Measurements from ENCODE around the gene WDR19. TPM values are rescaled to one million over a fixed set of nuclear protein-coding genes. Genes with fewer than 3 reads are reported as not detected.

The WDR19 gene
- total RNA-seq, 1 experiment from 2014 or later, result 33.2 TPM

- ChIA-PET CTCF (no interaction called here), POLR2A (ENCODE audit: unreplicated experiment) (no interaction called here)
- intact Hi-C loops (cut with micrococcal nuclease; ENCODE audit: unreplicated experiment), result no loop called here
- Histone ChIP-seq H2AFZ (no peak overlapping the region), H3F3A (ENCODE audit: insufficient read depth, low read depth) (0 out of 2 replicates have a peak, but pooled peaks cover 6% of the 10 kb centered on the region), H3K4me1 (replicated peaks; ENCODE audit: insufficient read depth) (peaks cover 13% of the 10 kb centered on the region), H3K79me2 (ENCODE audit: low read depth) (no peaks in the 10 kb centered on the region), H3K9me3 (ENCODE audit: insufficient read depth, low read depth) (no peaks in the 10 kb centered on the region), H3K4me2 (peak overlapping the region; percentile 34; the same call in 1 of the 2 replicates), H3K4me3 (no peak overlapping the region), H4K20me1 (ENCODE audit: insufficient read depth) (no peaks in the 10 kb centered on the region), H3K36me3 (ENCODE audit: low read depth) (0 out of 2 replicates have a peak, but pooled peaks cover 4% of the 10 kb centered on the region), H3K9me2 (ENCODE audit: insufficient read depth) (no peaks in the 10 kb centered on the region), H3K27ac (peak overlapping the region; percentile 15), H3K27me3 (ENCODE audit: insufficient read depth, low read depth) (no peaks in the 10 kb centered on the region)
- TF ChIP-seq CTCF (conservative IDR thresholded peaks at IDR 0.05) (no peak), EZH2 (IDR thresholded peaks at IDR 0.05; ENCODE audit: low read depth) (no peak)
- BruUV-seq (replicated peaks), result no TSS peak
- DNase-seq, result peak; percentile 28 to 70
Observed at GRCh38 chr4:39255266-39255665, 72.9 kb downstream of the WDR19 start.

- 0 out of 2 replicates have a peak, but pooled peaks cover 4% of the 10 kb centered on the region for H3K36me3 ChIP-seq (ENCODE audit: low read depth)
- H2AFZ ChIP-seq, result no peak overlapping the region
- intact Hi-C loops (cut with micrococcal nuclease; ENCODE audit: unreplicated experiment), result no loop called here
- H3K9me2 ChIP-seq (ENCODE audit: insufficient read depth), result no peaks in the 10 kb centered on the region
- H4K20me1 ChIP-seq (ENCODE audit: insufficient read depth), result no peaks in the 10 kb centered on the region
- 0 out of 2 replicates have a peak, but pooled peaks cover 6% of the 10 kb centered on the region for H3F3A ChIP-seq (ENCODE audit: insufficient read depth, low read depth)
- H3K4me2 ChIP-seq, result no peak overlapping the region
- POLR2A ChIA-PET (ENCODE audit: unreplicated experiment), result no interaction called here
- peaks cover 13% of the 10 kb centered on the region for H3K4me1 ChIP-seq (replicated peaks; ENCODE audit: insufficient read depth)
- no peaks in the 10 kb centered on the region for H3K27me3 ChIP-seq (ENCODE audit: insufficient read depth, low read depth)
- H3K27ac ChIP-seq, result no peak overlapping the region
- no peak overlapping the region for H3K4me3 ChIP-seq
- no peaks in the 10 kb centered on the region for H3K79me2 ChIP-seq (ENCODE audit: low read depth)
- H3K9me3 ChIP-seq (ENCODE audit: insufficient read depth, low read depth), result no peaks in the 10 kb centered on the region
- CTCF ChIA-PET, result no interaction called here
- BruUV-seq (replicated peaks), result no TSS peak
- TF ChIP-seq CTCF (conservative IDR thresholded peaks at IDR 0.05), result no peak
- TF ChIP-seq EZH2 (IDR thresholded peaks at IDR 0.05; ENCODE audit: low read depth), result no peak
- no peak for DNase-seq
Observed at GRCh38 chr4:39255871-39256270, 73.5 kb downstream of the WDR19 start.

- BruUV-seq (replicated peaks), result no TSS peak
- Histone ChIP-seq H3K36me3 (ENCODE audit: low read depth) (0 out of 2 replicates have a peak, but pooled peaks cover 4% of the 10 kb centered on the region), H3F3A (ENCODE audit: insufficient read depth, low read depth) (0 out of 2 replicates have a peak, but pooled peaks cover 6% of the 10 kb centered on the region), H4K20me1 (ENCODE audit: insufficient read depth) (no peaks in the 10 kb centered on the region), H3K4me3 (no peak overlapping the region), H3K27ac (no peak overlapping the region), H3K79me2 (ENCODE audit: low read depth) (no peaks in the 10 kb centered on the region), H3K9me3 (ENCODE audit: insufficient read depth, low read depth) (no peaks in the 10 kb centered on the region), H3K27me3 (ENCODE audit: insufficient read depth, low read depth) (no peaks in the 10 kb centered on the region), H3K9me2 (ENCODE audit: insufficient read depth) (no peaks in the 10 kb centered on the region), H3K4me1 (replicated peaks; ENCODE audit: insufficient read depth) (peaks cover 13% of the 10 kb centered on the region), H2AFZ (no peak overlapping the region), H3K4me2 (no peak overlapping the region)
- ChIA-PET POLR2A (ENCODE audit: unreplicated experiment) (interaction anchor here (0.7 kb wide), 1 partner anchor 305 kb away, joined by 6 read pairs; no protein-coding TSS in a partner anchor), CTCF (no interaction called here)
- DNase-seq, result no peak
- intact Hi-C loops (cut with micrococcal nuclease; ENCODE audit: unreplicated experiment), result no loop called here
- TF ChIP-seq EZH2 (IDR thresholded peaks at IDR 0.05; ENCODE audit: low read depth), result no peak
- no peak for TF ChIP-seq CTCF (conservative IDR thresholded peaks at IDR 0.05)
Observed at GRCh38 chr4:39256436-39256835, 74.1 kb downstream of the WDR19 start.

Measured in PC-9 (cell line).